Measurements from ENCODE around the gene MAPK9. TPM values are rescaled to one million over a fixed set of nuclear protein-coding genes. Genes with fewer than 3 reads are reported as not detected.

MAPK9 gene
- total RNA-seq, 1 experiment from 2014 or later, result 38.6 TPM

DNA sequence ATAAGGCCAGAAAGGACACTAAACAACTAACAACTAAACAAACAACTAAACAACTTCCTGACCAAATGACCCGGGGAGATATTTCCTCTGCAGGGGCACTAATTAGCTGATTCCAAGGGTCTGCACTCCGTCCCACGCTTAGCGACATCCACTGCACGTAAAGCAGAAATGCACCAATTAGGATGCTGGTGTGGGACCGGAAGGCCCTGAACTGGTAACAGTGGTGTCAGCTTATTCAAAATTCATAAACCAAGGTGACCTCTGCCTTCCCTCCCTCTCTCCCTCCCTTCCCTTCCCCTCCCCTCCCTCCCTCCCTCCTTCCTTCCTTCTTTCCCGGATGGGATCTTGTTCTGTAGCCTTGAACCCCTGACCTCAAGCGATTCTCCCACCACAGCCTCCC is 92.5 kb downstream of the MAPK9 start:
- Histone ChIP-seq H2BK120ac (ENCODE audit: low read depth, low read length, poor library complexity, severe bottlenecking) (no peak overlapping the region), H3K23ac (ENCODE audit: insufficient read length, low read depth, low read length) (no peak overlapping the region), H3K23me2 (ENCODE audit: insufficient read length, low read depth, low read length, poor library complexity, severe bottlenecking) (no peaks in the 10 kb centered on the region), H4K91ac (ENCODE audit: insufficient read length, low read depth, low read length) (no peak overlapping the region), H3K9me3 (ENCODE audit: control insufficient read depth, low read depth, low read length) (no peaks in the 10 kb centered on the region), H3K79me2 (ENCODE audit: insufficient read depth, low read length) (no peaks in the 10 kb centered on the region), H3K14ac (ENCODE audit: insufficient read depth, low read length) (no peak overlapping the region), H2AFZ (ENCODE audit: low read length) (no peak overlapping the region), H2BK15ac (ENCODE audit: low read depth, low read length) (no peak overlapping the region), H3K27me3 (ENCODE audit: insufficient read depth, low read length) (no peaks in the 10 kb centered on the region), H3K27ac (ENCODE audit: insufficient read length, low read depth, low read length) (no peak overlapping the region), H2BK5ac (ENCODE audit: insufficient read length, low read length) (no peak overlapping the region), H3T11ph (ENCODE audit: low read length) (no peak overlapping the region), H2BK12ac (ENCODE audit: insufficient read length, low read depth, low read length) (no peak overlapping the region), H3K9ac (ENCODE audit: extremely low read depth, insufficient read length, low read length) (no peak overlapping the region), H3K4me1 (ENCODE audit: insufficient read depth, low read length) (no peaks in the 10 kb centered on the region), H2AK5ac (ENCODE audit: insufficient read length, low read length) (no peak overlapping the region), H3K56ac (ENCODE audit: insufficient read length, low read depth, low read length) (no peak overlapping the region), H3K4me2 (ENCODE audit: insufficient read depth, insufficient read length, low read length) (no peak overlapping the region), H4K8ac (replicated peaks; ENCODE audit: insufficient read length, low read depth, low read length) (no peak overlapping the region), H2BK20ac (ENCODE audit: low read depth, low read length, poor library complexity, severe bottlenecking) (no peak overlapping the region), H3K79me1 (ENCODE audit: insufficient read depth, low read depth, low read length, poor library complexity, severe bottlenecking) (no peaks in the 10 kb centered on the region), H4K20me1 (ENCODE audit: control insufficient read depth, insufficient read depth, insufficient read length) (no peaks in the 10 kb centered on the region), H4K5ac (ENCODE audit: insufficient read length, low read depth, low read length) (no peak overlapping the region), H3K4ac (ENCODE audit: low read depth, low read length) (no peak overlapping the region), H3K18ac (ENCODE audit: insufficient read length, low read depth, low read length) (no peak overlapping the region)
- WGBS (ENCODE audit: extremely low coverage, insufficient read length, low lambda C conversion rate), result no CpG with 5 or more reads among the region's 8 CpGs
- no peak for DNase-seq
- H3K27ac Mint-ChIP-seq, result no peak overlapping the region
- TF ChIP-seq, protein P1, sequence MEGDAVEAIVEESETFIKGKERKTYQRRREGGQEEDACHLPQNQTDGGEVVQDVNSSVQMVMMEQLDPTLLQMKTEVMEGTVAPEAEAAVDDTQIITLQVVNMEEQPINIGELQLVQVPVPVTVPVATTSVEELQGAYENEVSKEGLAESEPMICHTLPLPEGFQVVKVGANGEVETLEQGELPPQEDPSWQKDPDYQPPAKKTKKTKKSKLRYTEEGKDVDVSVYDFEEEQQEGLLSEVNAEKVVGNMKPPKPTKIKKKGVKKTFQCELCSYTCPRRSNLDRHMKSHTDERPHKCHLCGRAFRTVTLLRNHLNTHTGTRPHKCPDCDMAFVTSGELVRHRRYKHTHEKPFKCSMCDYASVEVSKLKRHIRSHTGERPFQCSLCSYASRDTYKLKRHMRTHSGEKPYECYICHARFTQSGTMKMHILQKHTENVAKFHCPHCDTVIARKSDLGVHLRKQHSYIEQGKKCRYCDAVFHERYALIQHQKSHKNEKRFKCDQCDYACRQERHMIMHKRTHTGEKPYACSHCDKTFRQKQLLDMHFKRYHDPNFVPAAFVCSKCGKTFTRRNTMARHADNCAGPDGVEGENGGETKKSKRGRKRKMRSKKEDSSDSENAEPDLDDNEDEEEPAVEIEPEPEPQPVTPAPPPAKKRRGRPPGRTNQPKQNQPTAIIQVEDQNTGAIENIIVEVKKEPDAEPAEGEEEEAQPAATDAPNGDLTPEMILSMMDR (conservative IDR thresholded peaks at IDR 0.05), result no peak
- no peaks in the 10 kb centered on the region for H3K36me3 Mint-ChIP-seq (ENCODE audit: insufficient read depth in 1 of 3, low read depth in 3 of 3)
- peaks cover 2% of the 10 kb centered on the region for H3K27me3 Mint-ChIP-seq (ENCODE audit: low read depth)
- H3K4me1 Mint-ChIP-seq, result peaks cover 3 to 8% of the 10 kb centered on the region in 2 experiments; a peak in 1 of 4 replicates
- H3K9me3 Mint-ChIP-seq, result 0 out of 5 replicates have a peak, but pooled peaks cover 0 to 3% of the 10 kb centered on the region in 2 experiments
- no peak overlapping the region; a peak in 1 of 5 replicates for H3K4me3 Mint-ChIP-seq

All from H9 (cell line).